T-helper 1 cell treated with Interleukin-12 subunit alpha and Interleukin-12 subunit beta and Interleukin-4 antibody, amounts not matched to agents 30 ng/mL and 1 ng/mL, for 36 hours (primary cell): ENCODE data around the gene RASAL3. TPM values are rescaled to one million over a fixed set of nuclear protein-coding genes. Genes with fewer than 3 reads are reported as not detected.
"Not testable (repeated sequence)": the region's sequence is repeated elsewhere in the genome, so short reads cannot be mapped to it uniquely, and the experiment has no call there.

ENCODE experiments used
- intact Hi-C: fragments of 100-400 bp; cut with micrococcal nuclease; formaldehyde crosslinking; loops from one replicate; pipeline ENCODE4 v1.15.1; 2024
- total RNA-seq: library from RNA; stranded (reverse); gene quantifications from 2 replicates; pipeline ENCODE4 v1.2.3, GENCODE V29; 2022

RASAL3 gene
- total RNA-seq, 1 donor from 2014 or later = 228 TPM

- intact Hi-C loops = no loop called here
Observed at GRCh38 chr19:15475169-15475568, 10.8 kb upstream of the RASAL3 start.

- intact Hi-C loops = not testable (repeated sequence)
Observed at GRCh38 chr19:15473821-15474220, 9.5 kb upstream of the RASAL3 start.

GRCh38 chr19:15471639-15472101 is 7.3 kb upstream of the RASAL3 start:
- intact Hi-C loops = no loop called here

- intact Hi-C loops = loop anchor here (10.0 kb wide), 2 partner anchors 605 to 645 kb away; partner anchors contain the start of genes RAB8A and TPM4
Observed at GRCh38 chr19:15469513-15470297, 5.4 kb upstream of the RASAL3 start.

GRCh38 chr19:15468675-15469512 is 4.5 kb upstream of the RASAL3 start:
- intact Hi-C loops = loop anchor here (10.0 kb wide), 2 partner anchors 606 to 646 kb away; partner anchors contain the start of genes RAB8A and TPM4

GRCh38 chr19:15467734-15468214 is 3.4 kb upstream of the RASAL3 start:
- intact Hi-C loops = loop anchor here (1.0 to 10.0 kb wide), 7 partner anchors 47 to 899 kb away; partner anchors contain the start of genes AKAP8, RAB8A and TPM4

- intact Hi-C loops = loop anchor here (1.0 to 10.0 kb wide), 7 partner anchors 47 to 900 kb away; partner anchors contain the start of genes AKAP8, RAB8A and TPM4
Observed at GRCh38 chr19:15466851-15467733, 2.7 kb upstream of the RASAL3 start.

- intact Hi-C loops = loop anchor here (1.0 to 10.0 kb wide), 6 partner anchors 14 to 651 kb away; partner anchors contain the start of genes RAB8A and TPM4
Observed at GRCh38 chr19:15463861-15464371, 428 bp downstream of the RASAL3 start.

GRCh38 chr19:15461694-15462093 is 2.6 kb downstream of the RASAL3 start:
- intact Hi-C loops = loop anchor here (5.0 to 10.0 kb wide), 3 partner anchors 376 to 653 kb away; partner anchors contain the start of genes RAB8A and TPM4

GRCh38 chr19:15457701-15458484 is 6.5 kb downstream of the RASAL3 start:
- intact Hi-C loops = no loop called here

GRCh38 chr19:15456871-15457700 is 7.3 kb downstream of the RASAL3 start:
- intact Hi-C loops = no loop called here

- intact Hi-C loops = no loop called here
Observed at GRCh38 chr19:15456441-15456840, 7.9 kb downstream of the RASAL3 start.

- intact Hi-C loops = no loop called here
Observed at GRCh38 chr19:15455996-15456395, 8.3 kb downstream of the RASAL3 start.

- intact Hi-C loops = no loop called here
Observed at GRCh38 chr19:15453906-15454860, 10.2 kb downstream of the RASAL3 start.

GRCh38 chr19:15453091-15453578 is 11.2 kb downstream of the RASAL3 start:
- intact Hi-C loops = no loop called here

- intact Hi-C loops = no loop called here
Observed at GRCh38 chr19:15452111-15453047, 12.0 kb downstream of the RASAL3 start.
